K562 (cell line): ENCODE data around the gene DPRX. TPM values are rescaled to one million over a fixed set of nuclear protein-coding genes. Genes with fewer than 3 reads are reported as not detected.

ENCODE experiments used
- ATAC-seq: fragments of 200-7000 bp; cut with Tn5 transposase; 3 replicates; pipeline ENCODE4 v1.9.1; 2020; ENCODE audit warnings: moderate library complexity
- BruUV-seq: library from RNA; stranded (reverse); fragments of 400-500 nt; replicated peaks from 2 replicates; lab custom pipeline; 2021; lab: Mats Ljungman, UMichigan
- CTCF ChIA-PET: fragments of 300-600 bp; formaldehyde crosslinking; extraction: SDS; loops from one replicate; lab custom pipeline; 2021; ENCODE audit warnings: low intra/inter-chr PET ratio; lab: Yijun Ruan, JAX
- POLR2A ChIA-PET: fragments of 300-600, 350-650 bp; sonication (Branson Sonifier 250); formaldehyde crosslinking; extraction: SDS; loops from one replicate; lab custom pipeline; 2021; ENCODE audit warnings: antibody characterized with exemption, inconsistent platforms; lab: Yijun Ruan, JAX
- DNase-seq, 4 experiments: peaks; one replicate each; pipeline versions ENCODE4 v3.0.0 to v3.0.0-alpha.2; 2011 to 2018; ENCODE audit warnings: low spot score in 3 of 4, mixed read lengths in 3 of 4; ENCODE audit errors: extremely low read depth in 1 of 4
- FAIRE-seq: peaks from 2 replicates; lab custom pipeline; 2011; peaks lifted over from hg19 to GRCh38; lab: Jason Lieb, UNC
- H2AFZ ChIP-seq: 2 replicates; pipeline ENCODE4 v1.6.0; 2011; ENCODE audit warnings: low read depth, low read length, control low read depth, inconsistent platforms
- H3K27ac ChIP-seq: fragments of 200-600 bp; 3 replicates; pipeline ENCODE4 v1.8.0; 2011; ENCODE audit warnings: low read depth, mild to moderate bottlenecking, control low read depth, inconsistent platforms, low read length, moderate library complexity, mixed read lengths; ENCODE audit errors: extremely low read depth
- H3K27me3 ChIP-seq, 2 experiments: fragments of 300-600 bp in 1 of 2; 2 replicates in 1 of 2; 3 replicates in 1 of 2; pipeline versions ENCODE4 v1.6.0 to v1.8.0; 2011; ENCODE audit warnings: inconsistent platforms in 2 of 2, low read length in 2 of 2, mild to moderate bottlenecking in 1 of 2, mixed read lengths in 1 of 2, moderate library complexity in 1 of 2; ENCODE audit not compliant: control insufficient read depth in 2 of 2, insufficient read depth in 2 of 2
- H3K36me3 ChIP-seq: fragments of 300-600 bp; 3 replicates; pipeline ENCODE4 v1.8.0; 2011; ENCODE audit warnings: mild to moderate bottlenecking, low read length, inconsistent platforms; ENCODE audit not compliant: control insufficient read depth, insufficient read depth
- H3K4me1 ChIP-seq, 2 experiments: fragments of 200-600 bp in 1 of 2; replicated peaks in 1 of 2; 2 replicates in 1 of 2; 3 replicates in 1 of 2; pipeline versions ENCODE4 v1.5.1 to v1.8.0; 2011; ENCODE audit warnings: inconsistent platforms in 2 of 2, low read length in 2 of 2, mild to moderate bottlenecking in 1 of 2, mixed read lengths in 1 of 2, moderate library complexity in 1 of 2; ENCODE audit not compliant: control insufficient read depth in 2 of 2, insufficient read depth in 2 of 2
- H3K4me2 ChIP-seq: 2 replicates; pipeline ENCODE4 v1.6.1; 2011; ENCODE audit warnings: low read length, control low read depth, inconsistent platforms, mixed read lengths; ENCODE audit not compliant: insufficient read depth
- H3K4me3 ChIP-seq: fragments of 200-600 bp; sonication (generic), shearing (Covaris generic); 2 replicates; pipeline ENCODE4 v1.5.1; 2016; ENCODE audit warnings: control low read depth, inconsistent platforms
- H3K79me2 ChIP-seq: fragments of 200-600 bp; 3 replicates; pipeline ENCODE4 v1.8.0; 2011; ENCODE audit warnings: low read length, inconsistent platforms; ENCODE audit not compliant: control insufficient read depth, insufficient read depth
- H3K9ac ChIP-seq, 2 experiments: 2 replicates each; pipeline versions ENCODE4 v1.6.0 to v1.6.1; 2011; ENCODE audit warnings: low read depth in 2 of 2, low read length in 2 of 2, control low read depth in 1 of 2, inconsistent platforms in 1 of 2, mild to moderate bottlenecking in 1 of 2, mixed read lengths in 1 of 2; ENCODE audit not compliant: insufficient read depth in 1 of 2
- H3K9me1 ChIP-seq: one replicate; pipeline ENCODE4 v1.6.0; 2011; ENCODE audit warnings: inconsistent platforms, mild to moderate bottlenecking, low read length, moderate library complexity; ENCODE audit not compliant: control insufficient read depth, insufficient read depth
- H3K9me3 ChIP-seq: replicated peaks from 2 replicates; pipeline ENCODE4 v1.5.1; 2011; ENCODE audit warnings: low read depth, low read length, inconsistent platforms; ENCODE audit not compliant: control insufficient read depth, insufficient read depth
- H4K20me1 ChIP-seq: replicated peaks from 2 replicates; pipeline ENCODE4 v1.6.1; 2011; ENCODE audit warnings: low read length, inconsistent platforms, mixed read lengths; ENCODE audit not compliant: control insufficient read depth, insufficient read depth
- DNMT1 ChIP-seq: fragments of 450-650 bp; IDR thresholded peaks from 2 replicates; pipeline ENCODE4 v1.6.1; 2016; ENCODE audit warnings: antibody characterized with exemption, mild to moderate bottlenecking
- MXD1 ChIP-seq: fragments of 250-450 bp; sonication (Bioruptor Pico); IDR thresholded peaks from 2 replicates; pipeline ENCODE4 v1.8.0; 2021; ENCODE audit warnings: borderline replicate concordance, mild to moderate bottlenecking, moderate library complexity; ENCODE audit not compliant: poor library complexity, severe bottlenecking
- ZNF644 ChIP-seq: fragments of 200-800 bp; sonication (Bioruptor generic); IDR thresholded peaks from 2 replicates; pipeline ENCODE4 v1.6.1; 2016; ENCODE audit warnings: low read depth, missing genetic modification characterization, missing compliant biosample characterization
- ZNF740 ChIP-seq, 3 experiments: fragments of 200-800 bp in 1 of 3; sonication (Bioruptor generic) in 1 of 3; sonication (generic) in 1 of 3; formaldehyde crosslinking in 1 of 3; IDR thresholded peaks; 2 replicates each; pipeline versions ENCODE4 v1.6.1 to v1.8.0; 2016 to 2022; ENCODE audit warnings: mild to moderate bottlenecking in 2 of 3, missing compliant biosample characterization in 2 of 3, missing genetic modification characterization in 2 of 3, missing genetic modification reagents in 1 of 3
- WGBS: fragments of 100-300 bp; shearing (Covaris generic); methylation state at CpG from one replicate; pipeline ENCODE4 v1.1.6; 2016; ENCODE audit warnings: low coverage, mixed read lengths; ENCODE audit not compliant: insufficient coverage; ENCODE audit errors: missing lambda C conversion rate; 5-methylcytosine and 5-hydroxymethylcytosine counted together
- in situ Hi-C: fragments of 300-500 bp; cut with MboI; formaldehyde crosslinking; loops from 4 replicates; pipeline ENCODE4 v1.15.0; 2018; ENCODE audit warnings: inconsistent platforms, mixed read lengths
- intact Hi-C: fragments of 100-400 bp; cut with micrococcal nuclease; formaldehyde crosslinking; loops from 2 replicates; pipeline ENCODE4 v1.14.2; 2022
- polyA plus RNA-seq, 8 experiments: library from polyadenylated mRNA; depleted of rRNA in 4 of 8; stranded (reverse) in 5 of 8; unstranded in 3 of 8; fragments of >200 nt; fragmentation: Nextera tagmentation in 2 of 8; fragmentation: Illumina TruSeq in 1 of 8; extraction: Ambion mirVana in 2 of 8; extraction: Trizol in 1 of 8; gene quantifications; 2 replicates each; pipeline versions ENCODE4 v1.2.1 to v1.2.3, GENCODE V29; 2011 to 2014; ENCODE audit warnings: inconsistent platforms in 1 of 8, missing spikeins in 1 of 8
- total RNA-seq, 7 experiments: library from RNA; depleted of rRNA in 6 of 7; stranded (reverse); fragments of >200 nt in 6 of 7; fragmentation: Illumina TruSeq in 2 of 7; extraction: Trizol in 2 of 7; gene quantifications; 2 replicates each; pipeline versions ENCODE4 v1.2.1 to v1.2.3, GENCODE V29; 2011 to 2021; ENCODE audit warnings: low replicate concordance in 1 of 7
- TF ChIP-seq, protein P1 (sequence below): fragments of 250-450 bp; sonication (Bioruptor Pico); IDR thresholded peaks from 2 replicates; pipeline ENCODE4 v1.4.0; 2020; ENCODE audit warnings: borderline replicate concordance

DPRX gene
- total and polyA plus RNA-seq, 9 of the 15 experiments (the other 6 are each of a cell fraction or from before 2014, with no cell fraction given): not detected

GRCh38 chr19:53608381-53608780 lies 23.4 kb upstream of the DPRX start:
- H2AFZ ChIP-seq: no peak overlapping the region
- intact Hi-C loops: no loop called here
- TF ChIP-seq, protein P1, sequence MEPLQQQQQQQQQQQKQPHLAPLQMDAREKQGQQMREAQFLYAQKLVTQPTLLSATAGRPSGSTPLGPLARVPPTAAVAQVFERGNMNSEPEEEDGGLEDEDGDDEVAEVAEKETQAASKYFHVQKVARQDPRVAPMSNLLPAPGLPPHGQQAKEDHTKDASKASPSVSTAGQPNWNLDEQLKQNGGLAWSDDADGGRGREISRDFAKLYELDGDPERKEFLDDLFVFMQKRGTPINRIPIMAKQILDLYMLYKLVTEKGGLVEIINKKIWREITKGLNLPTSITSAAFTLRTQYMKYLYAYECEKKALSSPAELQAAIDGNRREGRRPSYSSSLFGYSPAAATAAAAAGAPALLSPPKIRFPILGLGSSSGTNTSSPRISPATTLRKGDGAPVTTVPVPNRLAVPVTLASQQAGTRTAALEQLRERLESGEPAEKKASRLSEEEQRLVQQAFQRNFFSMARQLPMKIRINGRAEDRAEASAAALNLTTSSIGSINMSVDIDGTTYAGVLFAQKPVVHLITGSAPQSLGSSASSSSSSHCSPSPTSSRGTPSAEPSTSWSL (CRISPR knock-in tag): no peak
- TF ChIP-seq DNMT1 (no peak), ZNF740 (CRISPR knock-in tag; IDR thresholded peaks at IDR 0.05) (no peak), ZNF740 (tag; IDR thresholded peaks at IDR 0.05) (no peak), ZNF644 (tag) (no peak), MXD1 (CRISPR knock-in tag) (no peak)
- H3K9me1 ChIP-seq: no peaks in the 10 kb centered on the region
- in situ Hi-C loops: no loop called here
- WGBS: 1% methylated on average over 11 of the region's 12 CpGs
- no peaks in the 10 kb centered on the region for H3K4me1 ChIP-seq
- no peak overlapping the region for H3K4me2 ChIP-seq
- no TSS peak for BruUV-seq
- no peak overlapping the region for H3K9ac ChIP-seq
- CTCF ChIA-PET: no interaction called here
- H3K27ac ChIP-seq: no peak overlapping the region
- FAIRE-seq: no peak
- no peaks in the 10 kb centered on the region for H4K20me1 ChIP-seq
- no peaks in the 10 kb centered on the region for H3K36me3 ChIP-seq
- no peaks in the 10 kb centered on the region for H3K9me3 ChIP-seq
- peaks cover 11 to 33% of the 10 kb centered on the region in 2 experiments; a peak in 4 of 5 replicates for H3K27me3 ChIP-seq
- DNase-seq: no peak
- ATAC-seq: no peak
- POLR2A ChIA-PET: no interaction called here
- no peak overlapping the region for H3K4me3 ChIP-seq
- no peaks in the 10 kb centered on the region for H3K79me2 ChIP-seq
